ENCODE results near the gene BSG.

The BSG gene

GRCh38 chr19:632579-633067 lies 60.2 kb downstream of the BSG start:
- 0 out of 2 replicates have a peak, but pooled peaks cover 5% of the 10 kb centered on the region for H3K36me3 ChIP-seq (ENCODE audit: insufficient read depth, low read length)
- peak overlapping the region; percentile 85 for H3K9ac ChIP-seq (ENCODE audit: low read depth, low read length, poor library complexity, severe bottlenecking)
- H3K4me2 ChIP-seq (ENCODE audit: low read depth, low read length, poor library complexity, severe bottlenecking): peak overlapping the region; percentile 80
- H3K4me1 ChIP-seq (ENCODE audit: insufficient read depth, low read length, poor library complexity, severe bottlenecking): peaks cover 15% of the 10 kb centered on the region
- peaks cover 37% of the 10 kb centered on the region for H3K79me2 ChIP-seq (ENCODE audit: insufficient read depth, low read length)
- no peaks in the 10 kb centered on the region for H3F3A ChIP-seq (ENCODE audit: low read depth)
- peak overlapping the region; percentile 92 for H2AFZ ChIP-seq (ENCODE audit: low read length)
- H3K9me3 ChIP-seq (ENCODE audit: insufficient read depth, low read depth, low read length): no peaks in the 10 kb centered on the region
- no peaks in the 10 kb centered on the region for H3K9me2 ChIP-seq (replicated peaks; ENCODE audit: low read depth, low read length)
- H4K20me1 ChIP-seq (ENCODE audit: insufficient read depth, low read length, poor library complexity, severe bottlenecking): peaks cover 5% of the 10 kb centered on the region
- peak overlapping the region; percentile 96 for H3K4me3 ChIP-seq (ENCODE audit: low read length, poor library complexity, severe bottlenecking)
- no peaks in the 10 kb centered on the region for H3K27me3 ChIP-seq (ENCODE audit: insufficient read depth, low read length, poor library complexity, severe bottlenecking)
- no peak for TF ChIP-seq EZH2phosphoT487 (IDR thresholded peaks at IDR 0.05; ENCODE audit: borderline replicate concordance)
- no peak for TF ChIP-seq CTCF (conservative IDR thresholded peaks at IDR 0.05; ENCODE audit: low read length)

Measured in Loucy (cell line).